H9 (cell line): ENCODE measurements around the gene RUSF1. TPM values are rescaled to one million over a fixed set of nuclear protein-coding genes. Genes with fewer than 3 reads are reported as not detected.

Source experiments
- DNase-seq: peaks from one replicate; pipeline ENCODE4 v3.0.0-alpha.2; 2017
- H2AFZ ChIP-seq: one replicate; pipeline ENCODE4 v1.6.1; 2013; ENCODE audit warnings: mild to moderate bottlenecking, low read length, control low read depth, moderate library complexity
- H2AK5ac ChIP-seq: 2 replicates; pipeline ENCODE4 v1.6.1; 2013; ENCODE audit warnings: low read length, control low read depth, mixed read lengths; ENCODE audit not compliant: insufficient read length
- H2BK120ac ChIP-seq: one replicate; pipeline ENCODE4 v1.6.1; 2013; ENCODE audit warnings: low read depth, mild to moderate bottlenecking, low read length, control low read depth, inconsistent platforms; ENCODE audit not compliant: poor library complexity, severe bottlenecking
- H2BK12ac ChIP-seq: 2 replicates; pipeline ENCODE4 v1.6.1; 2013; ENCODE audit warnings: low read length, control low read depth, mixed read lengths, low read depth; ENCODE audit not compliant: insufficient read length
- H2BK15ac ChIP-seq: 2 replicates; pipeline ENCODE4 v1.6.1; 2013; ENCODE audit warnings: low read depth, low read length, control low read depth
- H2BK20ac ChIP-seq: one replicate; pipeline ENCODE4 v1.6.1; 2013; ENCODE audit warnings: low read depth, mild to moderate bottlenecking, low read length, control low read depth, inconsistent platforms; ENCODE audit not compliant: poor library complexity, severe bottlenecking
- H2BK5ac ChIP-seq: 2 replicates; pipeline ENCODE4 v1.6.1; 2013; ENCODE audit warnings: low read length, control low read depth, mixed read lengths; ENCODE audit not compliant: insufficient read length
- H3K14ac ChIP-seq: 2 replicates; pipeline ENCODE4 v1.6.1; 2013; ENCODE audit warnings: low read length, control low read depth; ENCODE audit not compliant: insufficient read depth
- H3K18ac ChIP-seq: 2 replicates; pipeline ENCODE4 v1.6.1; 2013; ENCODE audit warnings: low read depth, mild to moderate bottlenecking, mixed read lengths, low read length, control low read depth; ENCODE audit not compliant: insufficient read length
- H3K23ac ChIP-seq: 2 replicates; pipeline ENCODE4 v1.6.1; 2013; ENCODE audit warnings: low read length, control low read depth, mixed read lengths, low read depth; ENCODE audit not compliant: insufficient read length
- H3K23me2 ChIP-seq: 2 replicates; pipeline ENCODE4 v1.6.1; 2013; ENCODE audit warnings: low read depth, mild to moderate bottlenecking, mixed read lengths, low read length, control low read depth; ENCODE audit not compliant: insufficient read length, poor library complexity, severe bottlenecking
- H3K27ac ChIP-seq: 2 replicates; pipeline ENCODE4 v1.5.1; 2013; ENCODE audit warnings: low read length, control low read depth, mixed read lengths, low read depth; ENCODE audit not compliant: insufficient read length
- H3K27me3 ChIP-seq: 2 replicates; pipeline ENCODE4 v1.6.1; 2013; ENCODE audit warnings: low read length, control low read depth, inconsistent platforms; ENCODE audit not compliant: insufficient read depth
- H3K4ac ChIP-seq: 2 replicates; pipeline ENCODE4 v1.6.1; 2013; ENCODE audit warnings: low read depth, mild to moderate bottlenecking, control low read depth, inconsistent platforms, low read length, moderate library complexity
- H3K4me1 ChIP-seq: 2 replicates; pipeline ENCODE4 v1.6.1; 2013; ENCODE audit warnings: low read length, control low read depth, inconsistent platforms; ENCODE audit not compliant: insufficient read depth
- H3K4me2 ChIP-seq: 2 replicates; pipeline ENCODE4 v1.6.1; 2013; ENCODE audit warnings: low read length, control low read depth, mixed read lengths; ENCODE audit not compliant: insufficient read length, insufficient read depth
- H3K56ac ChIP-seq: 2 replicates; pipeline ENCODE4 v1.6.1; 2013; ENCODE audit warnings: low read depth, mild to moderate bottlenecking, mixed read lengths, low read length, control low read depth; ENCODE audit not compliant: insufficient read length
- H3K79me1 ChIP-seq: 2 replicates; pipeline ENCODE4 v1.6.1; 2013; ENCODE audit warnings: low read depth, mild to moderate bottlenecking, moderate library complexity, low read length, control low read depth, inconsistent platforms; ENCODE audit not compliant: insufficient read depth, poor library complexity, severe bottlenecking
- H3K79me2 ChIP-seq: 2 replicates; pipeline ENCODE4 v1.6.1; 2013; ENCODE audit warnings: low read length, control low read depth, inconsistent platforms; ENCODE audit not compliant: insufficient read depth
- H3K9ac ChIP-seq: 2 replicates; pipeline ENCODE4 v1.6.1; 2013; ENCODE audit warnings: low read length, control low read depth, mixed read lengths; ENCODE audit not compliant: insufficient read length; ENCODE audit errors: extremely low read depth
- H3K9me3 ChIP-seq: one replicate; pipeline ENCODE4 v1.6.1; 2013; ENCODE audit warnings: low read depth, low read length, inconsistent platforms; ENCODE audit not compliant: control insufficient read depth
- H3T11ph ChIP-seq: one replicate; pipeline ENCODE4 v1.6.1; 2013; ENCODE audit warnings: mild to moderate bottlenecking, low read length, control low read depth, inconsistent platforms
- H4K20me1 ChIP-seq: one replicate; pipeline ENCODE4 v1.6.1; 2013; ENCODE audit not compliant: control insufficient read depth, insufficient read length, insufficient read depth
- H4K5ac ChIP-seq: 2 replicates; pipeline ENCODE4 v1.6.1; 2013; ENCODE audit warnings: low read depth, mild to moderate bottlenecking, mixed read lengths, low read length, control low read depth; ENCODE audit not compliant: insufficient read length
- H4K8ac ChIP-seq: replicated peaks from 2 replicates; pipeline ENCODE4 v1.6.1; 2013; ENCODE audit warnings: low read length, control low read depth, mixed read lengths, low read depth; ENCODE audit not compliant: insufficient read length
- H4K91ac ChIP-seq: 2 replicates; pipeline ENCODE4 v1.6.1; 2013; ENCODE audit warnings: low read depth, mild to moderate bottlenecking, moderate library complexity, mixed read lengths, low read length, control low read depth; ENCODE audit not compliant: insufficient read length
- H3K27ac Mint-ChIP-seq, 3 experiments: 2 replicates in 2 of 3; 3 replicates in 1 of 3; pipeline ENCODE4 v1.8.0; 2020 to 2021; ENCODE audit warnings: mixed read lengths in 3 of 3, mild to moderate bottlenecking in 1 of 3, moderate library complexity in 1 of 3
- H3K27me3 Mint-ChIP-seq: 2 replicates; pipeline ENCODE4 v1.8.0; 2021; ENCODE audit warnings: low read depth, mild to moderate bottlenecking, moderate library complexity, mixed read lengths
- H3K36me3 Mint-ChIP-seq, 3 experiments: 2 replicates in 2 of 3; 3 replicates in 1 of 3; pipeline ENCODE4 v1.8.0; 2020 to 2021; ENCODE audit warnings: low read depth in 3 of 3, mixed read lengths in 3 of 3; ENCODE audit not compliant: insufficient read depth in 1 of 3
- H3K4me1 Mint-ChIP-seq, 2 experiments: 2 replicates each; pipeline ENCODE4 v1.8.0; 2020; ENCODE audit warnings: mixed read lengths in 2 of 2
- H3K4me3 Mint-ChIP-seq, 2 experiments: 2 replicates in 1 of 2; 3 replicates in 1 of 2; pipeline ENCODE4 v1.8.0; 2020 to 2021; ENCODE audit warnings: mild to moderate bottlenecking in 2 of 2, mixed read lengths in 2 of 2, moderate library complexity in 1 of 2
- H3K9me3 Mint-ChIP-seq, 2 experiments: 2 replicates in 1 of 2; 3 replicates in 1 of 2; pipeline ENCODE4 v1.8.0; 2020; ENCODE audit warnings: mild to moderate bottlenecking in 2 of 2, mixed read lengths in 2 of 2, moderate library complexity in 1 of 2
- WGBS: extraction: QIAGEN DNeasy Blood & Tissue Kit; methylation state at CpG from one replicate; pipeline ENCODE4 v1.1.7; 2013; ENCODE audit warnings: missing lambda C conversion rate, low lambda C conversion rate, mixed read lengths; ENCODE audit not compliant: insufficient read length; ENCODE audit errors: extremely low coverage; 5-methylcytosine and 5-hydroxymethylcytosine counted together
- total RNA-seq: library from RNA; stranded (reverse); gene quantifications from 2 replicates; pipeline ENCODE4 v1.2.1, GENCODE V29; 2021
- TF ChIP-seq, protein P1 (sequence below): fragments of 200-600 bp; sonication (generic); conservative IDR thresholded peaks from 3 replicates; pipeline ENCODE4 v1.8.0; 2021; ENCODE audit warnings: antibody characterized with exemption, mild to moderate bottlenecking

The RUSF1 gene
- total RNA-seq, 1 experiment from 2014 or later, result 33.4 TPM

DNA sequence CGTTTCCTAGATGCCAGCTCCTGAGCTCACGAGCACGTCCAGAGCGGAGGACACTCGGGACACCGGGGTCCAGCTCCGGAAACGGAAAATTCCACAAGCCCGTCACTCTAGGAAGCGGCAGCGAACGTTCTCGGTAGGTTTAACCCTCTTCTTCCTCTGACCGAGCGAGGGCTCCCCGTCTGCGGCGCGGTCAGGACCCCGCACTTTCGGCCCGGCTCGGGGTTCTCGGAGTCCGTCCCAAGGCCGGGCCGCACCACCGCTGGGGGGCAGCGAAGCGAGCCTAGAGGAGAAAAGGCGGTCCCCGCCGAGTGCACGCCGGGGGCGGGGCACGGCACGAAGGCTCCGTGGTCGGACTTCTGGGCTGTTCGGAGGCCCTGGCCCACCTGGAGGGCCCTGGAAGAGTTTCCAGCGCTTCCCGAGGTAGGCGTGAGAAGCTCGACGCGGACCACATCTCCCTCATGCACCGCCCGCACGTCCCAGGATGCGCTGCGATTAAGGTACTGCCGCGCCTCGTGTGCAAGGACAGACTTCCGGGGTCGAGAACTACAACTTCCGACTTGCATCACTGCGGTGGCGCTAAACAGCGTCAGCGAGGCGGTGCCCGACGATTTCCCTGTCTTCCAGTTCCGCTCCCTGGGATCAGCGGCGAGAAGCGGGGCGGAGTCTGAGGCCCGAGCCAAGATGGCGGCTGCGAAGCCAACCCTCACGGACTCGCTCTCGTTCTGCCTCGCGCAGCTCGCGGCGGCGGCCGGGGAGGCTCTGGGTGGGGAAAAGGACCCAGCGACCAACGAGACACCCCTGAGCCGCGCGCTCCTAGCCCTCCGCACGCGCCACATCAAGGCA is 49.1 kb downstream of the RUSF1 start, which contains the start of gene ARMC5:
ARMC5 (plus strand) TSS at position 658 of the 843 bp plus-strand sequence; CDS start at position 682, 24 bp downstream.
- no CpG with 5 or more reads among the region's 91 CpGs for WGBS

More for the DNA sequence above, 49.1 kb downstream of the RUSF1 start, which contains the start of gene ARMC5:
- Histone ChIP-seq H2BK5ac (no peak within 1 kb of the TSS), H3K56ac (no peak within 1 kb of the TSS), H3T11ph (no peak within 1 kb of the TSS), H2BK15ac (no peak within 1 kb of the TSS), H4K8ac (no peak within 1 kb of the TSS), H3K18ac (peak within 1 kb of the TSS; percentile 95), H3K27me3 (no peaks in the 10 kb centered on the region), H3K23me2 (peaks cover 8% of the 10 kb centered on the region), H3K4ac (no peak within 1 kb of the TSS), H2BK20ac (no peak within 1 kb of the TSS), H3K27ac (peak within 1 kb of the TSS; percentile 42), H2BK120ac (no peak within 1 kb of the TSS), H3K79me1 (peaks cover 4% of the 10 kb centered on the region), H4K5ac (no peak within 1 kb of the TSS), H3K9ac (peak within 1 kb of the TSS; percentile 90), H3K79me2 (no peaks in the 10 kb centered on the region; the same call in 1 of the 2 replicates), H2AFZ (no peak within 1 kb of the TSS), H4K91ac (no peak within 1 kb of the TSS), H2BK12ac (no peak within 1 kb of the TSS), H3K4me1 (peaks cover 2% of the 10 kb centered on the region; the same call in 1 of the 2 replicates), H4K20me1 (no peaks in the 10 kb centered on the region), H2AK5ac (no peak within 1 kb of the TSS), H3K9me3 (no peaks in the 10 kb centered on the region), H3K4me2 (peak within 1 kb of the TSS; percentile 88), H3K14ac (peak within 1 kb of the TSS; percentile 99), H3K23ac (no peak within 1 kb of the TSS)
- peak within 1 kb of the TSS; percentile 82 to 92 for H3K4me3 Mint-ChIP-seq
- H3K4me1 Mint-ChIP-seq, result peaks cover 20 to 28% of the 10 kb centered on the region in 2 experiments
- H3K27me3 Mint-ChIP-seq, result no peaks in the 10 kb centered on the region
- peaks cover 0 to 2% of the 10 kb centered on the region in 2 experiments; a peak in 1 of 5 replicates for H3K9me3 Mint-ChIP-seq
- H3K36me3 Mint-ChIP-seq, result peaks cover 2 to 20% (median 14%) of the 10 kb centered on the region in 3 experiments; a peak in 6 of 7 replicates
- TF ChIP-seq, protein P1, sequence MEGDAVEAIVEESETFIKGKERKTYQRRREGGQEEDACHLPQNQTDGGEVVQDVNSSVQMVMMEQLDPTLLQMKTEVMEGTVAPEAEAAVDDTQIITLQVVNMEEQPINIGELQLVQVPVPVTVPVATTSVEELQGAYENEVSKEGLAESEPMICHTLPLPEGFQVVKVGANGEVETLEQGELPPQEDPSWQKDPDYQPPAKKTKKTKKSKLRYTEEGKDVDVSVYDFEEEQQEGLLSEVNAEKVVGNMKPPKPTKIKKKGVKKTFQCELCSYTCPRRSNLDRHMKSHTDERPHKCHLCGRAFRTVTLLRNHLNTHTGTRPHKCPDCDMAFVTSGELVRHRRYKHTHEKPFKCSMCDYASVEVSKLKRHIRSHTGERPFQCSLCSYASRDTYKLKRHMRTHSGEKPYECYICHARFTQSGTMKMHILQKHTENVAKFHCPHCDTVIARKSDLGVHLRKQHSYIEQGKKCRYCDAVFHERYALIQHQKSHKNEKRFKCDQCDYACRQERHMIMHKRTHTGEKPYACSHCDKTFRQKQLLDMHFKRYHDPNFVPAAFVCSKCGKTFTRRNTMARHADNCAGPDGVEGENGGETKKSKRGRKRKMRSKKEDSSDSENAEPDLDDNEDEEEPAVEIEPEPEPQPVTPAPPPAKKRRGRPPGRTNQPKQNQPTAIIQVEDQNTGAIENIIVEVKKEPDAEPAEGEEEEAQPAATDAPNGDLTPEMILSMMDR, result peak; percentile 61
- peak within 1 kb of the TSS; percentile 97 to 98 (median 98) for H3K27ac Mint-ChIP-seq
- DNase-seq, result peak; percentile 98
